ENCODE results near the gene DNAH7.

DNA sequence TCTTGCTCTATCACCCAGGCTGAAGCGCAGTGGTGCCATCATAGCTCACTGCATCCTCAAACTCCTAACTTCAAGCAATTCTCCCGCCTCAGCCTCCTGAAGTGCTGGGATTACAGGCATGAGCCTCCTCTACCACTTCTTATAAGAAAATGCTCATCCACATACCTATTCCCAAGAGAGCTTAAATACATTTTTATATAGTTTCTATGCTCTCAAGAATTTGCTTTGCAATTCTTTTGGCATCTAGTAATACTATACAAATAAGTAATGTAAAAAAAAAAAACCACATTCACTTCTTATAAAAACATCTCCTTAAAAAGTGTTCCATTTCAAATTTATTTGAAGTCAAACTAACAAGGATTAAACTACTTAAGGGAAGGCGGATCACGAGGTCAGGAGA is 197.3 kb downstream of the DNAH7 start:
- TF ChIP-seq POLR2A (IDR thresholded peaks at IDR 0.05; ENCODE audit: low read length) (no peak), GATA1 (IDR thresholded peaks at IDR 0.05; ENCODE audit: low read depth, low read length) (no peak)
